Measurements from ENCODE around the gene DUSP5.

DUSP5 gene

GRCh38 chr10:110457851-110458250 is 39.9 kb upstream of the DUSP5 start:
- H3K4me1 ChIP-seq, result peaks cover 9% of the 10 kb centered on the region; the same call in 1 of the 2 replicates

GRCh38 chr10:110458266-110458920 is 39.3 kb upstream of the DUSP5 start:
- no peak for DNase-seq
- no peak overlapping the region for H3K4me3 ChIP-seq (ENCODE audit: low read depth, low read length)
- peaks cover 9% of the 10 kb centered on the region; the same call in 1 of the 2 replicates for H3K4me1 ChIP-seq
- no peaks in the 10 kb centered on the region for H3K27me3 ChIP-seq
- H3K9me3 ChIP-seq, result no peaks in the 10 kb centered on the region
- no peak for TF ChIP-seq CTCF (IDR thresholded peaks at IDR 0.05; ENCODE audit: low read depth, low read length)
- no peaks in the 10 kb centered on the region for H3K36me3 ChIP-seq

More at GRCh38 chr10:110457851-110458250, 39.9 kb upstream of the DUSP5 start:
- H3K27me3 ChIP-seq, result no peaks in the 10 kb centered on the region
- H3K36me3 ChIP-seq, result no peaks in the 10 kb centered on the region
- no peak for TF ChIP-seq CTCF (IDR thresholded peaks at IDR 0.05; ENCODE audit: low read depth, low read length)
- DNase-seq, result no peak
- H3K9me3 ChIP-seq, result no peaks in the 10 kb centered on the region
- H3K4me3 ChIP-seq (ENCODE audit: low read depth, low read length), result no peak overlapping the region

- Histone ChIP-seq H3K36me3 (no peaks in the 10 kb centered on the region), H3K9me3 (no peaks in the 10 kb centered on the region), H3K27me3 (no peaks in the 10 kb centered on the region), H3K4me1 (peaks cover 9% of the 10 kb centered on the region; the same call in 1 of the 2 replicates), H3K4me3 (ENCODE audit: low read depth, low read length) (no peak overlapping the region)
- no peak for DNase-seq
- no peak for TF ChIP-seq CTCF (IDR thresholded peaks at IDR 0.05; ENCODE audit: low read depth, low read length)
These were observed 38.1 kb upstream of the DUSP5 start for GRCh38 chr10:110459600-110459999.

GRCh38 chr10:110460111-110460809 is 37.4 kb upstream of the DUSP5 start:
- DNase-seq, result peak; percentile 45
- TF ChIP-seq CTCF (IDR thresholded peaks at IDR 0.05; ENCODE audit: low read depth, low read length), result no peak
- H3K4me1 ChIP-seq, result peaks cover 9% of the 10 kb centered on the region; the same call in 1 of the 2 replicates
- H3K27me3 ChIP-seq, result no peaks in the 10 kb centered on the region
- H3K9me3 ChIP-seq, result no peaks in the 10 kb centered on the region
- H3K36me3 ChIP-seq, result no peaks in the 10 kb centered on the region
- no peak overlapping the region for H3K4me3 ChIP-seq (ENCODE audit: low read depth, low read length)

- TF ChIP-seq CTCF (IDR thresholded peaks at IDR 0.05; ENCODE audit: low read depth, low read length), result no peak
- DNase-seq, result no peak
- Histone ChIP-seq H3K4me1 (peaks cover 7% of the 10 kb centered on the region; the same call in 1 of the 2 replicates), H3K9me3 (no peaks in the 10 kb centered on the region), H3K4me3 (ENCODE audit: low read depth, low read length) (no peak overlapping the region), H3K36me3 (no peaks in the 10 kb centered on the region), H3K27me3 (no peaks in the 10 kb centered on the region)
These were observed 36.6 kb upstream of the DUSP5 start for GRCh38 chr10:110461088-110461487.

- no peak for TF ChIP-seq CTCF (IDR thresholded peaks at IDR 0.05; ENCODE audit: low read depth, low read length)
- Histone ChIP-seq H3K36me3 (no peaks in the 10 kb centered on the region), H3K4me1 (peaks cover 3% of the 10 kb centered on the region; the same call in 1 of the 2 replicates), H3K27me3 (no peaks in the 10 kb centered on the region), H3K4me3 (ENCODE audit: low read depth, low read length) (no peak overlapping the region), H3K9me3 (no peaks in the 10 kb centered on the region)
- DNase-seq, result no peak
These were observed 36.2 kb upstream of the DUSP5 start for GRCh38 chr10:110461530-110461929.
